Fibroblast of the aortic adventitia (primary cell): Measurements from ENCODE around the gene TEX35. TPM values are rescaled to one million over a fixed set of nuclear protein-coding genes. Genes with fewer than 3 reads are reported as not detected.

Experiments used
- DNase-seq: peaks from one replicate; pipeline ENCODE4 v3.0.0-alpha.2; 2010; ENCODE audit warnings: low read depth
- H3K4me3 ChIP-seq: 2 replicates; pipeline ENCODE4 v1.5.1; 2011; ENCODE audit warnings: low read depth, mild to moderate bottlenecking, control low read depth, low read length, moderate library complexity
- total RNA-seq: library from RNA; depleted of rRNA; stranded (reverse); fragments of >200 nt; gene quantifications from 2 replicates; pipeline ENCODE4 v1.2.3, GENCODE V29; 2012; ENCODE audit warnings: low replicate concordance
- TF ChIP-seq, protein P1 (sequence below): IDR thresholded peaks from 2 replicates; pipeline ENCODE4 v1.5.1; 2011; ENCODE audit warnings: mild to moderate bottlenecking, low read length, control low read depth, inconsistent platforms; ENCODE audit not compliant: insufficient read depth

Gene TEX35
- total RNA-seq, 1 donor = not detected

DNA sequence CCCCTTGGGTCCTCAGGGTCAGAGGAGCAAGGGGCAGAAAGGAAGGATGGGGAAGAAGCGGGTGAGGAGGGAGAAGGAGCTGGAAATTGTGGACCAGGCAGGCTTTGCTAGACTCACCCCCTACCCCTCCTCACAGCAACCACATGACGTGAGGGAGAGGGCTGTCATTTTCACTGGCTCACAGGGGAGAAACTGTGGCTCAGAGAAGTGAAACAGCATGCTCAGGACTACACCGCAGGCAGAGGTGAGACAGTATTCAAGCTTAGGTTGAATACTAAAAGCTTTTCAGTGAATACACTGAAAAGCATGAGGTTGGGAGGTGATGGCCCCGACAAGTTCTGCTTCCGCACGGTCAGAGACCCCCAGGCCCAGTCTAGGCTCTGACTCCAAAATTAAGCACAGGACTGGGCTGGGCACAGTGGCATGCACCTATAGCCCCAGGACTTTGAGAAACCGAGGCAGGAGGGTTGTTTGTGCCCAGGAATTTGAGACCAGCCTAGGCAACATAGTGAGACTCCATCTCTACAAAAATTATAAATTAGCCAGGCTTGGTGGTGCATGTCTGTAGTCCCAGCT lies 14.9 kb upstream of the TEX35 start:
- no peak for DNase-seq
- TF ChIP-seq, protein P1, sequence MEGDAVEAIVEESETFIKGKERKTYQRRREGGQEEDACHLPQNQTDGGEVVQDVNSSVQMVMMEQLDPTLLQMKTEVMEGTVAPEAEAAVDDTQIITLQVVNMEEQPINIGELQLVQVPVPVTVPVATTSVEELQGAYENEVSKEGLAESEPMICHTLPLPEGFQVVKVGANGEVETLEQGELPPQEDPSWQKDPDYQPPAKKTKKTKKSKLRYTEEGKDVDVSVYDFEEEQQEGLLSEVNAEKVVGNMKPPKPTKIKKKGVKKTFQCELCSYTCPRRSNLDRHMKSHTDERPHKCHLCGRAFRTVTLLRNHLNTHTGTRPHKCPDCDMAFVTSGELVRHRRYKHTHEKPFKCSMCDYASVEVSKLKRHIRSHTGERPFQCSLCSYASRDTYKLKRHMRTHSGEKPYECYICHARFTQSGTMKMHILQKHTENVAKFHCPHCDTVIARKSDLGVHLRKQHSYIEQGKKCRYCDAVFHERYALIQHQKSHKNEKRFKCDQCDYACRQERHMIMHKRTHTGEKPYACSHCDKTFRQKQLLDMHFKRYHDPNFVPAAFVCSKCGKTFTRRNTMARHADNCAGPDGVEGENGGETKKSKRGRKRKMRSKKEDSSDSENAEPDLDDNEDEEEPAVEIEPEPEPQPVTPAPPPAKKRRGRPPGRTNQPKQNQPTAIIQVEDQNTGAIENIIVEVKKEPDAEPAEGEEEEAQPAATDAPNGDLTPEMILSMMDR = no peak
- H3K4me3 ChIP-seq = no peak overlapping the region

DNA sequence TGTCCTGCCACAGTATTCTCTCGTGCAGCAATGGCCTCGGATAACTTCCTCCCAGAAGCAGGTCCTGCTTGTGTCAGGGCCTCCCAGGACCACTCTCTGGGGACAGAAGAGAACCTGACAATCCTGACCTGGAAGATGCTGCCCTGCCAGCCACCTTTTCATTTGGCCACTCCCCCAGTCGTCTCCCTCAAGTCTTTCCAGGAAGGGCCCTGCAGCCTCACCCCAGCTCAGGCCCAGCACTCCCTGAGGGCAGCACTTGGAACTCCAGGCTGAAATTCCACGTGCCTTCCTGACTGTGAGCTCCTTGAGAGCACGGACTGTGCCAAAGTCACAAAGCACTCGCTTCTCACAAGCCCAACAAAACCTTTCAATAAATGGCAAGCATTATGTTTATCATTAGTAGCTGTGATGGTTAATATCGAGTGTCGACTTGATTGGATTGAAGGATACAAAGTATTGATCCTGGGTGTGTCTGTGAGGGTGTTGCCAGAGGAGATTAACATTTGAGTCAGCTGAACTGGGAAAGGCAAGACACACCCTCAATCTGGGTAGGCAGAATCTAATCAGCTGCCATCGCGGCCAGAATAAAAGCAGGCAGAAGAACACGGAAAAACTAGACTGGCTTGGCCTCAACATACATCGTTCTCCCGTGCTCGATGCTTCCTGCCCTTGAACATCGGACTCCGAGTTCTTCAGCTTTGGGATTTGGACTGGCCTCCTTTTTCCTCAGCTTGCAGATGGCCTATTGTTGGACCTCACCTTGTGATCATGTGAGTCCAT lies 13.8 kb upstream of the TEX35 start:
- no peak overlapping the region for H3K4me3 ChIP-seq
- DNase-seq = no peak
- TF ChIP-seq, protein P1 = no peak

DNA sequence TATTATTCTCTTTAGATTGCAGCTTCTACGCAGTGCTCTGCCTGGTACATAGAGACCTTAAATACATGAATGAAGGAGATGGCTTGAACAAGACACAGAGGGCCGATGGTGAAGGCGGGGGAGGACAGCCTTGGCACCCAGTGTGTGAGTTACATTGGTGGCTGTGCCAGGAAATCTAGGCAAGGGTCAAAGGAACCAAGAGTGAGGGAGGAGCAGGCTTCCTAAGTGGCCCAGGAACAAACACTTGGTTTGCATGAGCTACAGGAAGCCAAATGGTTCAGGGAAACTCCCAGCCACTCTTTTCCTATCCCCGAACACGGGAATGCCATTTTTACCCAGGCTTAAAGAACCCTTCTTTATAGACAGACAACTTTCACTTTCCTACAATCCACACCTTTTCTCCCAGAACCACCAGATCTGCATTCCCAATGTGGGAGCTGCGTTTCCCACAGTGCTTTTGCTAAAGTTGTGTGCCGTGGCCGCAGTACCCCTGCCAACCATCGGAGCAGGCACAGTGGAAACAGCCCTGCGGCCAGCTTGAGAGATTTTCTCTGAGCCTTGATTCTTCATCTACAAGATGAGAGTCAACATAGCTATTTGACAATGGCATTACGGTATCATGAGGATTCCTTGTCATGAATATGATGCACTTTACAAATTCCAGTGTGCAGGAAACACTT lies 12.7 kb upstream of the TEX35 start:
- TF ChIP-seq, protein P1 = peak; percentile 42
- no peak for DNase-seq
- H3K4me3 ChIP-seq = no peak overlapping the region

DNA sequence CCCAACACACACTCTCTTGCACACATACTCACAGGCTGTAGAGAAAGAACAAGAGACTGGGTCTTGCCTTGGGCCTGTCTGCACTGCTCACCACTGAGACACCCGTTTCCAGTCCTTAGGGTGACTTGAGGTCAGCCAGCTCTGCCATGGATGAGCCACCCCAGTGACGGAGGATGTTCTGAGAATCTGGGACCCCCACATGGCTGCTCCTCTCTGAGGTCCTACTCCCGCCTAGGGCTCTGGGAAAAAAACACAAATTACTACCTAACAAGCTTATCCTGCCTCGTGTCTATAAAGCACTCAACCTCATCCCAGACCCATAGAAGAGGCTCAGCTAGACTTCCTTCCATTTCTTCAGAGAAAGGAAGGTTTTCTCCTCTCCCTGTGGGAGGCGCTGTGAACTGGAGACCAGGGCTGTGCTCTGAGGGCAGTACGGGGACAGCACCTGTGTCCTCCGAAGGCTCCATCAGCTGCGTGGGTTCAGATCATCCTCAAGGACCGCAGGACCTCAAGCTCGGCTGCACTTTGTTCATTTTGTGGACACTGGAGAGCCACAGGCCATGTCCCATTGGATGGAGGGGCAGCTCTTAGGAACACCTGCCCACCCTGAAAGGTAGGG lies 11.9 kb upstream of the TEX35 start:
- no peak overlapping the region for H3K4me3 ChIP-seq
- TF ChIP-seq, protein P1 = no peak
- no peak for DNase-seq

DNA sequence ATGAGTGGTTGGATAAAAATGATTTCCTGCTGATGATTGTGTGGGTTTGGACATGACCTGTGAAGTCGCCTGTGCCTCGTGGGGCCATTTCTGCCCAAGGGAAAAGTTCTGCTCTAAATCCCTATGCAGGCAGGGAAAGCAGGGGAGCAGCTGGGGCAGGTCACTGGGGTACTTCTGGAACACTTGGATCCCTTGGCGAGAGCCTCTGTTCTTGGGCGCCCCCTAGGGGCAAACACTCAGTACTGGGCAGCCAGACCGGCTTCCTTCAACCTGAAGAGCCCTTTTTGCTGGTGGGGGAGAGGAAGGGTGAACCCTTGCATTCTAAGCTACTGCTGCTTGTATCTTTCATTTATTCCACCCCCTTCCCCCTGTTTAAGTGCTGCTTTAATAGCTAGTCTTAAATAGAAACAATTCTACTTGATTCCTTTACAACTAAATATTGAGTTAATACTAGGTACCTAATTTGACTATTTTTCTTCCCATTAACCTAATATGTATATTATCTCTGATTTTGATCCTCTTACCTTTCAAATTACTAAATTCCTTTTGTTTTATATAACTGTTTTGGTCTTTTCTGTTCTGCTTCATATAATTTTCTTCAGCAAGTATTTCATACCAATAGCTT lies 11.1 kb upstream of the TEX35 start:
- no peak overlapping the region for H3K4me3 ChIP-seq
- peak; percentile 75 for DNase-seq
- TF ChIP-seq, protein P1 = peak; percentile 99

DNA sequence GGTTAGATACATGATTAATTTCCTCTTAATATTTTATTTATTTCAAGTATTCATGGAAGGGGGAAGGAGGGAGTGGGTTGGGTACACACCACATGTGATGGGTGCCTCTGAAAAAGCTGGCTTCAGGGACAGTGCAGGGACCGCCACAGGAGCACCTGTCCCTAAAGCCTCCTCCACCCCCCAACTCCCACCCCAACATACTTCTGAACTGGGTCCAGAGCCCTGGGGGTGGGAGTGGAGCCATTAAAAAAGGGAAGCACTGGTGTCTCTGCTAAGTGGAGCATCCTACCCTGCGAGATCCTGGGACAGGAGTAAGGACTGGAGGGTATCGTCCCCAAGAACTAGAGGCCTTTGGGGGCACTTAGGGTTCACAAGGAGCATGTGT lies 10.6 kb upstream of the TEX35 start:
- DNase-seq = no peak
- TF ChIP-seq, protein P1 = no peak
- no peak overlapping the region for H3K4me3 ChIP-seq
